ENCODE results near the gene SCUBE1.

DNA sequence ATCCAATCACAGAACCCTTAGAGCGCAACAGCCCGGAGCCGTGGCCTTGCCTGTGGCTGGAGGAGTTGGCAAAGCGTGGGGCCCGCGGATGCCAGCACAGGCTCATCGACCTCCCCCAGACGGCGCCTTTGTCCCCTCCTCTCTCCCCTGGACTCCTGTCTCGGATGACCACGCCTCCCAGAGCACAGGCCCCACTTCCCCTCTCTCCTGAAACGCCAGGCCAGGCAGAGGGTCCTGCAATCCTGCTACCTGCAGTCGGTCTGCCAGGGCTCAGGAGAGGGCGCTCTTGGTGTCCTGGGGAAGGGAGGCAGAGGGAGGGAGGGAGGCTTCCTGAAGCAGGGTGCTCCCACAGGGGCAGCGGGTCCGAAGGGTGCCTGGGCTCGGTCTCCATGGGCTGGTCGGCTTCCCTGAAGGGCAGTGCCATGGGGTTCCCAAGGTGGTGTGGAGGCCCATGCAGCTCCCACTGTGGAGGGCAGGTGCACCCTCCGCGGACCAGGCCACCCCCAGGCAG, 139.6 kb downstream of the SCUBE1 start:
- TF ChIP-seq ZNF217 (IDR thresholded peaks at IDR 0.05) (no peak), EZH2 (IDR thresholded peaks at IDR 0.05; ENCODE audit: borderline replicate concordance, control insufficient read depth, low read depth, low read length) (no peak), GABPA (IDR thresholded peaks at IDR 0.05; ENCODE audit: low read depth) (no peak)

Measured in GM12878 (cell line).